ENCODE measurements around the gene KLHL29.

Gene KLHL29

GRCh38 chr2:23622466-23622865, 237.5 kb downstream of the KLHL29 start:
- no peak for DNase-seq

- DNase-seq = no peak
Observed at GRCh38 chr2:23622966-23623675, 238.1 kb downstream of the KLHL29 start.

DNA sequence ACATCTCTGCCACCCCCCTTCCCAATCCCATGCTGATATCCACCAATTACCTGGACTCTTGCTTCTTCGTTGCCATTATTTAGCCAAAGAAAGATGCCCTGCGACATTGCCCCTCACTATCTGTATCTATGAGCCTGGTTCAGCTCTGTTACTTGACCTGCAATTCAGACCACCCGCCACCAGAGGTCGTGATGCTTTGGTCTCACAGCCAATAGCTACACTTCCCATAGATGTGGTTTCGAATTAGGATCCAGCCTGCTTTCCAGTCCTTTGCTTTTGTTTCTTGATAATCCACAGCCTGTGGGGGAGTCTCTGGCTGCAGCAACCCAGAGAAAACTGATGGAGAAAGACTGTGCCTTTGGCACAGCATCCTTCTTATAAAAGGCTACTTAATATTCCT, 239.4 kb downstream of the KLHL29 start:
- no peak for DNase-seq

DNA sequence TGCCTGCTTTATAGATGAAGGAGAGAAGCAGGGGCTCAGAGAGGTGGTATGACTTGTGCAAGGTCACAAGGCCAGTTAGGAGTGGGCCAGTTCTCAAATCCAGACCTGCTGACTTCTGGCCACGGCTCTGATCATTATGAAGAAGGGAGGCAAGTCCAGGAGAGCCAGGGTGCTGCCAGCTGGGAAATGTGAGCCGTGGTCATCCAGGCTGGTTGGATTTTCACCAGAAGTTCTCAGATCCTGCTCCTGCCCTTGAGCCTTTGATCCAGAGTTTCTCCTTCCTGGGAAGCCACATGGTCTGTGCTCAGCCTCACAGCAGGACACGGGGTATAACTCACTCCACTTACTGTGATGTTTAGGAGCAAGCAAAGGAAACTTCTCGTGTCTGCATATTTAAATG, 239.9 kb downstream of the KLHL29 start:
- no peak for DNase-seq

GRCh38 chr2:23625726-23626125, 240.7 kb downstream of the KLHL29 start:
- DNase-seq = no peak

DNA sequence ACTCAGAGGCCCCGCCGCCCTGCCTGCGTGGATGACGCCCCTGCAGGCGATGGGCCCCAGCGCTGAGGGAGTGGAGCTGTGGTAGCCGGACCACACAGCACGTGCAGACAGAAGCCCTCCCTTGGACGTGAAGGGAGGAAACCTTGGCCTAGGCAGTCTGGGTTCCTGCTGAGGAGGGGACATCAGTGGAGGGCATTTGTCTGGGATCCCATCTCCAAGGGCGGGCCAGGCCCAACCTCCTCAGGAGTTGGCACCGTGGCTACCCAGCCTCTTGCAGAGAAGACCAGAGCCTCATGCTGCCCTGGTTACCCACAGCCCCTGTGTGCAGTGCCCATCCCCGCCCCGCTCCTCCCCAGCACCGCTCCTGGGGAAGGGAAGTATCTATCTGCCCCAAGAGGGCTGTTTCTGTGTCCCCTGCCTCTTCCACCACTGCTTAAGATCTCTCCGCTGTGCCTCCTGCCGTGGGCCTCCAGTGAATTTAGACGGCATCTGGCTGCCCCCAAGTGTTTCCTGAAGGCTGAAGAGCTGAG, 241.8 kb downstream of the KLHL29 start:
- DNase-seq = no peak

DNA sequence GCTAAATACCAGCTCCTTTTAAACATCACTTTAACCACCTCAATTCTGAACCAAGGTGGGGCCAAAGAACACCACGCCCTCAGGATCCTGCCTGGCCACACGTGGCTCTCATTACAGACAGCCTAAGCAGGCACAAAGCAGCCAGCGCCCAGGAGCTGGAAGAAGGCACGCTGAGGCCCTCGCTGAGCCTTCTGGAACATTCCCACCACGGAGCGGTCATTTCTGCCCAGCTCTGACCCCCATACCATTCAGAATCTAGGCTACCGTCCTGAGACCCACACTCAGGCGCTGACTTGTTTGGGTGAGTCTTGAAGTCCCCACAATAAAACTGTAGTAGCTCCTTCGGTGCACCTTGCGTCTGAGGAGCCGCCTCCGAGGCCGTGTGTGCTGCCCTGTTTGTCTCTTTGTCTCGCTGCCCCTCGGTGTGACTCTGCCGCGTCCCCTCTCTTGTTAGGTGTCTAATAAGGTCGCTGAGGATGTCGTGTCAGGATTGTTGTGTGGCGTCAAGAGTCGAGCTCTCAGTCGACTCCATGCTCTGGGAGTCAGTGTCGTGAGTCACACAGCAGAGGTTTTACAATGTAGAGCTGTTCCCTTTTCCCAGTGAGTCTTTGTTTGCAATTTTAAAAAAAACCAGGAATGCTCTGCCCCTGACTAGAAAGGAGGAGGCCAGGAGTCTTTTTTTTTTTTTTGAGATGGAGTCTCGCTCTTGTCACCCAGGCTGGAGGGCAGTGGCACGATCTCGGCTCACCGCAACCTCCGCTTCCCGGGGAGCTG, 242.4 kb downstream of the KLHL29 start:
- no peak for DNase-seq

- no peak for DNase-seq
Observed at GRCh38 chr2:23628926-23629771, 244.2 kb downstream of the KLHL29 start.

GRCh38 chr2:23629772-23630480, 244.9 kb downstream of the KLHL29 start:
- no peak for DNase-seq

GRCh38 chr2:23630961-23631360, 246.0 kb downstream of the KLHL29 start:
- DNase-seq = no peak

- DNase-seq = no peak
Observed at GRCh38 chr2:23631389-23631788, 246.4 kb downstream of the KLHL29 start.

- DNase-seq = no peak
Observed at GRCh38 chr2:23632386-23632785, 247.4 kb downstream of the KLHL29 start.

DNA sequence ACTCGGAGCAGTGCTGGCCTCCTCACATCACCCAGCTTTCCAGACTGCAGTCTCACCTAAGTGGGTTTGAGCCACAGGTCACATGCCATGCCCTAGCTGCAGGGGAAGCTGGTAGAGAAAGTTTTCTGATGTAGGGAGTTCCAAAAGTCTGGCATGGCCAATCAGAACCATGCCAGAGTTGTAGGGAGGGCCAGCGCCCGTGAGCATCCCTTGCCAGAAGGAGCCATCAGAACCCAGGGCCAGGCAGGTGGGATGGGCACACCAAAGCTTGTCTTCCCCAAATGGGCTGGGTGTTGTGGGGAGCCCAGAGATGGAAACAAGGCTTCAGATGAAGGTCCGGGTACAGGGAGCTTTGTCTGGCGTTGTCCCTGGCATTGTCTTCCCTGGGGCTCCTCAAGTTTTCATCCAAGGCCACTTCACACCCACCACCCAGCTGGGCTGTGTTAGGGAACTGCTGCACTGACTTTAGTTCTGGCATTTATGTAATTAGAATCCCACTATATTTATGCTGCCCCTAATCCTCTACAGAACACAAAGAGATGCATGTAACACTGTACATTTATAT, 247.9 kb downstream of the KLHL29 start:
- no peak for DNase-seq

GRCh38 chr2:23633966-23634365, 249.0 kb downstream of the KLHL29 start:
- DNase-seq = no peak

GRCh38 chr2:23635442-23636340, 250.7 kb downstream of the KLHL29 start:
- no peak for DNase-seq

- no peak for DNase-seq
Observed at GRCh38 chr2:23636426-23636825, 251.4 kb downstream of the KLHL29 start.

DNA sequence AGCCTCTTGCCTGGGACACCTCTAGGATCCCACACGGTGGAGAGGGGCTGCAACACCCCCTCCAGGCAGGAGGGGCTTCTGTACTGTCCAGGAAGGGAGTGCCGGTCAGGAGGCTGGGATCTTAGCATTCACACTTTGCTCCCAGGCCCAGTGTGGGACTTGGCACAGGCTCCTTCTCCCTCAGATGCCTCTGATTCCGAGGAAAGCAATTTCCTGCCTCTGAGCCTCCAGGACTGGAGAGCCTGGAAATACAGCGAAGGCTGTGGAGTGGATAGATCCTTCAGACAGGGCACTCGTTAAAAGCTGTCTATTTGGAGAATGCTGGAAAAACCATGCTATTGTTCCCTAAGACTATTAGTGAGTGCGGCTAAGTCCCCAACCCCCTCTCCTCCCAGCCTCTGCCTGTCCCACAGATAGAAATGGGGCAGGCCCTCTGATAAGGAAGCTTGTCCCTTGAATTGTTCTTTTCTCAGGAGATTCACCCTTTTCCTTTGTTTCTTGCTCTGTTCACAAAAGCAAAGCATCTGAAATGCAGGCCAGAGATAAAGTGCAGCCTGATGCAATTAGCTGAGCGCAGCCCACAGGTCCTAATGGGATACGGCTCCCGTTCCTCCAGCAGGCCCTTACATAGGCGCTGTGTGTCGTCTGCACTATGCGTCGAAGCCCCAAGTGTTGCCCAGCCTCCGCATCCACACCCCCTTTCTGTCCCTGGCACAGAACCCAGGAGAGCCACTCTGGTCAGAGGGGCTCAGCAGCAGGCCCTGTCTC, 252.2 kb downstream of the KLHL29 start:
- no peak for DNase-seq

- DNase-seq = no peak
Observed at GRCh38 chr2:23639406-23639982, 254.5 kb downstream of the KLHL29 start.

GRCh38 chr2:23640711-23641110, 255.7 kb downstream of the KLHL29 start:
- DNase-seq = no peak

GRCh38 chr2:23642516-23642915, 257.5 kb downstream of the KLHL29 start:
- DNase-seq = no peak
